Ramos (cell line): ENCODE measurements around the gene CRMP1.

Experiments used
- in situ Hi-C: fragments of 300-500 bp; cut with MboI; formaldehyde crosslinking; loops from one replicate; pipeline ENCODE4 v1.14.3; 2022; ENCODE audit warnings: low sequenced_read_pairs; ENCODE audit not compliant: unreplicated experiment

The CRMP1 gene

GRCh38 chr4:5808081-5808741, 84.7 kb downstream of the CRMP1 start:
- in situ Hi-C loops: loop anchor here (25.0 kb wide), 1 partner anchor 1321 kb away; no protein-coding TSS in a partner anchor

GRCh38 chr4:5805270-5805669, 87.6 kb downstream of the CRMP1 start:
- in situ Hi-C loops: loop anchor here (25.0 kb wide), 1 partner anchor 1318 kb away; no protein-coding TSS in a partner anchor

- in situ Hi-C loops: loop anchor here (25.0 kb wide), 1 partner anchor 1317 kb away; no protein-coding TSS in a partner anchor
Observed at GRCh38 chr4:5804656-5805055, 88.2 kb downstream of the CRMP1 start.

GRCh38 chr4:5802565-5802964, 90.3 kb downstream of the CRMP1 start:
- in situ Hi-C loops: loop anchor here (25.0 kb wide), 1 partner anchor 1315 kb away; no protein-coding TSS in a partner anchor

GRCh38 chr4:5801696-5802095, 91.2 kb downstream of the CRMP1 start:
- in situ Hi-C loops: loop anchor here (25.0 kb wide), 1 partner anchor 1314 kb away; no protein-coding TSS in a partner anchor

- in situ Hi-C loops: loop anchor here (25.0 kb wide), 1 partner anchor 1313 kb away; no protein-coding TSS in a partner anchor
Observed at GRCh38 chr4:5800496-5800895, 92.4 kb downstream of the CRMP1 start.

- in situ Hi-C loops: no loop called here
Observed at GRCh38 chr4:5799406-5799805, 93.5 kb downstream of the CRMP1 start.

- in situ Hi-C loops: no loop called here
Observed at GRCh38 chr4:5798946-5799345, 93.9 kb downstream of the CRMP1 start.

- in situ Hi-C loops: no loop called here
Observed at GRCh38 chr4:5798462-5798861, 94.4 kb downstream of the CRMP1 start.

- in situ Hi-C loops: no loop called here
Observed at GRCh38 chr4:5797866-5798265, 95.0 kb downstream of the CRMP1 start.

GRCh38 chr4:5796976-5797375, 95.9 kb downstream of the CRMP1 start:
- in situ Hi-C loops: no loop called here

GRCh38 chr4:5795580-5795979, 97.3 kb downstream of the CRMP1 start:
- in situ Hi-C loops: no loop called here

- in situ Hi-C loops: no loop called here
Observed at GRCh38 chr4:5793514-5793913, 99.4 kb downstream of the CRMP1 start.

GRCh38 chr4:5791654-5792053, 101.2 kb downstream of the CRMP1 start:
- in situ Hi-C loops: no loop called here

- in situ Hi-C loops: no loop called here
Observed at GRCh38 chr4:5790546-5790857, 102.4 kb downstream of the CRMP1 start.

- in situ Hi-C loops: no loop called here
Observed at GRCh38 chr4:5789141-5789540, 103.7 kb downstream of the CRMP1 start.

- in situ Hi-C loops: no loop called here
Observed at GRCh38 chr4:5788144-5788543, 104.7 kb downstream of the CRMP1 start.

- in situ Hi-C loops: no loop called here
Observed at GRCh38 chr4:5787311-5787710, 105.6 kb downstream of the CRMP1 start.

- in situ Hi-C loops: no loop called here
Observed at GRCh38 chr4:5785806-5786680, 106.8 kb downstream of the CRMP1 start.

GRCh38 chr4:5784960-5785611, 107.8 kb downstream of the CRMP1 start:
- in situ Hi-C loops: no loop called here

- in situ Hi-C loops: no loop called here
Observed at GRCh38 chr4:5784021-5784420, 108.9 kb downstream of the CRMP1 start.
